Measurements from ENCODE around the gene ASH1L. TPM values are rescaled to one million over a fixed set of nuclear protein-coding genes. Genes with fewer than 3 reads are reported as not detected.

Gene ASH1L
- total and polyA plus RNA-seq, 3 donors from 2014 or later = 20.6 to 93.0 (median 87.6) TPM

DNA sequence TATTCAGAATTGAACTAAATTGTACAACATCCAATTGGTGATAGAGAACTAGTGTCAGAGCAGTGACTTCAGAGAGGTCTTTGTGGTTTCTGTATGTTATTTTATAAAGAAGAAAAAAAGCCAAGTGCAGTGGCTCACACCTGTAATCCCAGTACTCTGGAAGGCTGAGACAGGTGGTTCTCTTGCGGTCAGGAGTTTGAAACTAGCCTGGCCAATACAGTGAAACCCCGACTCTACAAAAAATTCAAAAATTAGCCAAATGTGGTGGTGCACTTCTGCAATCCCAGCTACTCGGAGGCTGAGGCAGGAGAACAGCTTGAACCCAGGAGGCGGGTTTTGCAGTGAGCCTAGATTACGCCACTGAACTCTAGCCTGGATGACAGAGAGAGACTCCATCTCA lies 90.7 kb downstream of the ASH1L start:
- WGBS, 2 donors = 87 to 95% methylated on average over 5 of the region's 5 CpGs
- Histone ChIP-seq H3K36me3 (ENCODE audit: low read depth, missing control alignments) (no peaks in the 10 kb centered on the region), H3K27me3 (no peaks in the 10 kb centered on the region), H3K9me3 (no peaks in the 10 kb centered on the region), H3K27ac (no peak overlapping the region), H3K4me1 (peaks cover 11% of the 10 kb centered on the region), H3K4me3 (no peak overlapping the region)
- no peak for DNase-seq
- intact Hi-C loops (cut with DNase I; ENCODE audit: low total_unique reads) = no loop called here
- TF ChIP-seq, protein P1, sequence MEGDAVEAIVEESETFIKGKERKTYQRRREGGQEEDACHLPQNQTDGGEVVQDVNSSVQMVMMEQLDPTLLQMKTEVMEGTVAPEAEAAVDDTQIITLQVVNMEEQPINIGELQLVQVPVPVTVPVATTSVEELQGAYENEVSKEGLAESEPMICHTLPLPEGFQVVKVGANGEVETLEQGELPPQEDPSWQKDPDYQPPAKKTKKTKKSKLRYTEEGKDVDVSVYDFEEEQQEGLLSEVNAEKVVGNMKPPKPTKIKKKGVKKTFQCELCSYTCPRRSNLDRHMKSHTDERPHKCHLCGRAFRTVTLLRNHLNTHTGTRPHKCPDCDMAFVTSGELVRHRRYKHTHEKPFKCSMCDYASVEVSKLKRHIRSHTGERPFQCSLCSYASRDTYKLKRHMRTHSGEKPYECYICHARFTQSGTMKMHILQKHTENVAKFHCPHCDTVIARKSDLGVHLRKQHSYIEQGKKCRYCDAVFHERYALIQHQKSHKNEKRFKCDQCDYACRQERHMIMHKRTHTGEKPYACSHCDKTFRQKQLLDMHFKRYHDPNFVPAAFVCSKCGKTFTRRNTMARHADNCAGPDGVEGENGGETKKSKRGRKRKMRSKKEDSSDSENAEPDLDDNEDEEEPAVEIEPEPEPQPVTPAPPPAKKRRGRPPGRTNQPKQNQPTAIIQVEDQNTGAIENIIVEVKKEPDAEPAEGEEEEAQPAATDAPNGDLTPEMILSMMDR (IDR thresholded peaks at IDR 0.05) = no peak
- TF ChIP-seq POLR2A (IDR thresholded peaks at IDR 0.05) = no peak

GRCh38 chr1:155471026-155471425 lies 91.6 kb downstream of the ASH1L start:
- TF ChIP-seq POLR2A (IDR thresholded peaks at IDR 0.05) = no peak
- TF ChIP-seq, protein P1 (IDR thresholded peaks at IDR 0.05) = no peak
- no peak overlapping the region for H3K27ac ChIP-seq
- H3K27me3 ChIP-seq = no peaks in the 10 kb centered on the region
- intact Hi-C loops (cut with DNase I; ENCODE audit: low total_unique reads) = no loop called here
- 84 to 85% methylated on average over 3 of the region's 3 CpGs for WGBS, 2 donors
- H3K4me1 ChIP-seq = peaks cover 11% of the 10 kb centered on the region
- no peaks in the 10 kb centered on the region for H3K9me3 ChIP-seq
- DNase-seq = no peak
- H3K36me3 ChIP-seq (ENCODE audit: low read depth, missing control alignments) = no peaks in the 10 kb centered on the region
- no peak overlapping the region for H3K4me3 ChIP-seq

- no peak for DNase-seq
- H3K4me1 ChIP-seq = no peaks in the 10 kb centered on the region
Observed at GRCh38 chr1:155466996-155467395, 95.6 kb downstream of the ASH1L start.

DNA sequence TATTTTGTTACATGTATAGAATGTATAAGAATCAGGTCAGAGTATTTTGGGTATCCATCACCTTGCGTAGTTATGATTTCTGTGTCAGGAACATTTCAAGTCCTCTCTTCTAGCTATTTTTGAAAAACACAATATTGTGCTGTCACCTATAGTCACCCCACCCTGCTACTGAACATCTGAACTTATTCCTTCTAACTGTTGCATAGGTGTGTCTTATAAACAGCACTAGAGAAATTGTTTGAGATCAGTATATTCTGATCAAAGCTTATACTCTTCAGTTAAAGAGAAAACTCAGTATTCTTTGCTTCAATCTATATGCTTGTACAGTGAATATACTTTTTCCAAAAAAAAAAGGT lies 96.0 kb downstream of the ASH1L start:
- Histone ChIP-seq H3K36me3 (ENCODE audit: low read depth, missing control alignments) (no peaks in the 10 kb centered on the region), H3K9me3 (no peaks in the 10 kb centered on the region), H3K4me1 (no peaks in the 10 kb centered on the region), H3K4me3 (no peak overlapping the region), H3K27me3 (no peaks in the 10 kb centered on the region), H3K27ac (no peak overlapping the region)
- intact Hi-C loops (cut with DNase I; ENCODE audit: low total_unique reads) = no loop called here
- no peak for DNase-seq
- no peak for TF ChIP-seq POLR2A (IDR thresholded peaks at IDR 0.05)
- TF ChIP-seq, protein P1 (IDR thresholded peaks at IDR 0.05) = no peak
- WGBS, 2 donors = 92 to 93% methylated on average over 1 of the region's 1 CpG

More at GRCh38 chr1:155466996-155467395, 95.6 kb downstream of the ASH1L start:
- H3K9me3 ChIP-seq = no peaks in the 10 kb centered on the region
- TF ChIP-seq, protein P1 (IDR thresholded peaks at IDR 0.05) = no peak
- TF ChIP-seq POLR2A (IDR thresholded peaks at IDR 0.05) = no peak
- no peak overlapping the region for H3K4me3 ChIP-seq
- H3K27me3 ChIP-seq = no peaks in the 10 kb centered on the region
- H3K27ac ChIP-seq = no peak overlapping the region
- intact Hi-C loops (cut with DNase I; ENCODE audit: low total_unique reads) = no loop called here
- H3K36me3 ChIP-seq (ENCODE audit: low read depth, missing control alignments) = no peaks in the 10 kb centered on the region

- Histone ChIP-seq H3K4me1 (no peaks in the 10 kb centered on the region), H3K4me3 (no peak overlapping the region), H3K9me3 (no peaks in the 10 kb centered on the region), H3K27ac (no peak overlapping the region), H3K36me3 (ENCODE audit: low read depth, missing control alignments) (no peaks in the 10 kb centered on the region), H3K27me3 (no peaks in the 10 kb centered on the region)
- TF ChIP-seq POLR2A (IDR thresholded peaks at IDR 0.05) = no peak
- TF ChIP-seq, protein P1 (IDR thresholded peaks at IDR 0.05) = no peak
- no peak for DNase-seq
- intact Hi-C loops (cut with DNase I; ENCODE audit: low total_unique reads) = no loop called here
- WGBS, 2 donors = 82 to 86% methylated on average over 5 of the region's 5 CpGs
Observed at GRCh38 chr1:155463865-155464650, 98.5 kb downstream of the ASH1L start.
